ENCODE measurements around the gene CRB3. TPM values are rescaled to one million over a fixed set of nuclear protein-coding genes. Genes with fewer than 3 reads are reported as not detected.

Gene CRB3
- total and polyA plus RNA-seq, 9 of the 15 experiments (the other 6 are each of a cell fraction or from before 2014, with no cell fraction given) = 0.49 TPM; not detected in 8

GRCh38 chr19:6424195-6424938 is 39.7 kb upstream of the CRB3 start, which contains the start of gene KHSRP (continued):
- TF ChIP-seq RAD21 (CRISPR knock-in tag; conservative IDR thresholded peaks at IDR 0.05 in 1 of 2, IDR thresholded peaks at IDR 0.05 in 1 of 2) = no peak
- TF ChIP-seq VEZF1 (CRISPR knock-in tag; IDR thresholded peaks at IDR 0.05) = peak; percentile 98

GRCh38 chr19:6424939-6425731 is 38.9 kb upstream of the CRB3 start:
- H2AFZ ChIP-seq (ENCODE audit: low read depth, low read length) = peak overlapping the region; percentile 81
- FAIRE-seq = peak; percentile 100
- no peaks in the 10 kb centered on the region for H3K27me3 ChIP-seq (ENCODE audit: control insufficient read depth in 2 of 2, insufficient read depth in 2 of 2, low read length in 2 of 2)
- no TSS peak for BruUV-seq (replicated peaks)
- peaks cover 14% of the 10 kb centered on the region for H3K9me1 ChIP-seq (ENCODE audit: control insufficient read depth, insufficient read depth, low read length)
- CTCF ChIA-PET (ENCODE audit: low intra/inter-chr PET ratio) = no interaction called here
- intact Hi-C loops (cut with micrococcal nuclease) (loop anchor here (10.0 kb wide), 2 partner anchors 110 to 260 kb away; no protein-coding TSS in a partner anchor), in situ Hi-C loops (cut with MboI) (no loop called here)
- peak overlapping the region; percentile 47 to 87 for H3K9ac ChIP-seq (ENCODE audit: insufficient read depth in 1 of 2, low read depth in 2 of 2, low read length in 2 of 2)
- peaks cover 55% of the 10 kb centered on the region for H3K79me2 ChIP-seq (ENCODE audit: control insufficient read depth, insufficient read depth, low read length)
- POLR2A ChIA-PET = interaction anchor here (0.5 to 2.4 kb wide), 16 partner anchors 10 to 829 kb away, joined by 3 to 16 read pairs (median 3); partner anchors contain the start of genes ALKBH7 and TNFSF9
- H3K9me3 ChIP-seq (replicated peaks; ENCODE audit: control insufficient read depth, insufficient read depth, low read depth, low read length) = no peaks in the 10 kb centered on the region
- peak overlapping the region; percentile 82; the same call in 1 of the 2 replicates for H3K4me3 ChIP-seq
- peaks cover 17 to 46% of the 10 kb centered on the region in 2 experiments for H3K4me1 ChIP-seq (replicated peaks in 1 of 2; ENCODE audit: control insufficient read depth in 2 of 2, insufficient read depth in 2 of 2, low read length in 2 of 2)
- H3K27ac ChIP-seq (ENCODE audit: extremely low read depth, low read depth, low read length) = peak overlapping the region; percentile 78
- WGBS (ENCODE audit: insufficient coverage, low coverage, missing lambda C conversion rate) = 2% methylated on average over 42 of the region's 43 CpGs
- peak; percentile 90 to 100 (median 94) for DNase-seq (ENCODE audit: extremely low read depth in 1 of 4, low spot score in 3 of 4)
- H3K36me3 ChIP-seq (ENCODE audit: control insufficient read depth, insufficient read depth, low read length) = peaks cover 32% of the 10 kb centered on the region
- H4K20me1 ChIP-seq (replicated peaks; ENCODE audit: control insufficient read depth, insufficient read depth, low read length) = peaks cover 39% of the 10 kb centered on the region
- ATAC-seq = peak; percentile 94
- peak overlapping the region; percentile 53 for H3K4me2 ChIP-seq (ENCODE audit: insufficient read depth, low read length)
- TF ChIP-seq MITF (IDR thresholded peaks at IDR 0.05) (no peak; the same call in 1 of the 2 replicates), ZNF699 (CRISPR knock-in tag; IDR thresholded peaks at IDR 0.05; ENCODE audit: insufficient replicate concordance) (no peak), PTRF (tag; IDR thresholded peaks at IDR 0.05) (no peak), MED1 (CRISPR knock-in tag; IDR thresholded peaks at IDR 0.05; ENCODE audit: borderline replicate concordance) (no peak), TSHZ1 (CRISPR knock-in tag; IDR thresholded peaks at IDR 0.05) (peak; percentile 67; the same call in 1 of the 2 replicates)

All from K562 (cell line).